GM23338 (cell line): Measurements from ENCODE around the gene ZMYND11. TPM values are rescaled to one million over a fixed set of nuclear protein-coding genes. Genes with fewer than 3 reads are reported as not detected.

Experiments
- ATAC-seq: fragments of 200-7000 bp; cut with Tn5 transposase; 3 replicates; pipeline ENCODE4 v1.9.1; 2020
- DNase-seq: peaks from one replicate; pipeline ENCODE4 v3.0.0-alpha.2; 2015; ENCODE audit warnings: low spot score
- H2AFZ ChIP-seq: fragments of 200-600 bp; sonication (generic); 2 replicates; pipeline ENCODE4 v1.8.0; 2016; ENCODE audit warnings: antibody characterized with exemption, mild to moderate bottlenecking, moderate library complexity
- H3F3A ChIP-seq: fragments of 200-600 bp; sonication (generic); replicated peaks from 2 replicates; pipeline ENCODE4 v1.8.0; 2017; ENCODE audit warnings: antibody characterized with exemption, mixed run types, low read depth
- H3K27ac ChIP-seq: fragments of 200-600 bp; sonication (generic); 2 replicates; pipeline ENCODE4 v1.6.1; 2016; ENCODE audit warnings: low read depth
- H3K27me3 ChIP-seq: fragments of 200-600 bp; sonication (generic); 2 replicates; pipeline ENCODE4 v1.8.0; 2016; ENCODE audit warnings: mild to moderate bottlenecking, mixed run types, moderate library complexity; ENCODE audit not compliant: insufficient read depth
- H3K36me3 ChIP-seq: fragments of 200-600 bp; sonication (generic); 2 replicates; pipeline ENCODE4 v1.8.0; 2016; ENCODE audit warnings: mild to moderate bottlenecking; ENCODE audit not compliant: insufficient read depth
- H3K4me1 ChIP-seq: fragments of 200-600 bp; sonication (generic); 2 replicates; pipeline ENCODE4 v1.8.0; 2016; ENCODE audit warnings: mild to moderate bottlenecking, moderate library complexity; ENCODE audit not compliant: insufficient read depth
- H3K4me2 ChIP-seq: fragments of 200-600 bp; sonication (generic); 2 replicates; pipeline ENCODE4 v1.7.1; 2017; ENCODE audit warnings: mixed run types
- H3K4me3 ChIP-seq: fragments of 200-600 bp; sonication (generic); 2 replicates; pipeline ENCODE4 v1.6.1; 2016; ENCODE audit warnings: mixed run types
- H3K79me2 ChIP-seq: fragments of 200-600 bp; sonication (generic); replicated peaks from 2 replicates; pipeline ENCODE4 v1.8.0; 2017; ENCODE audit warnings: mild to moderate bottlenecking; ENCODE audit not compliant: insufficient read depth
- H3K9me2 ChIP-seq: fragments of 200-600 bp; sonication (generic); 2 replicates; pipeline ENCODE4 v1.8.0; 2017; ENCODE audit not compliant: insufficient read depth
- H4K20me1 ChIP-seq: fragments of 200-600 bp; sonication (generic); replicated peaks from 2 replicates; pipeline ENCODE4 v1.8.0; 2017; ENCODE audit warnings: mild to moderate bottlenecking; ENCODE audit not compliant: insufficient read depth
- H3K27ac Mint-ChIP-seq: 2 replicates; pipeline ENCODE4 v1.8.0; 2020; ENCODE audit warnings: inconsistent platforms, mild to moderate bottlenecking, moderate library complexity, mixed read lengths
- H3K27me3 Mint-ChIP-seq: 3 replicates; pipeline ENCODE4 v1.8.0; 2022; ENCODE audit warnings: low read depth, mild to moderate bottlenecking, moderate library complexity, mixed read lengths, inconsistent platforms; ENCODE audit not compliant: insufficient read depth, poor library complexity
- H3K36me3 Mint-ChIP-seq: 3 replicates; pipeline ENCODE4 v1.8.0; 2021; ENCODE audit warnings: low read depth, mild to moderate bottlenecking, inconsistent platforms, moderate library complexity, mixed read lengths
- H3K4me1 Mint-ChIP-seq: 3 replicates; pipeline ENCODE4 v1.8.0; 2020; ENCODE audit warnings: mild to moderate bottlenecking, inconsistent platforms, mixed read lengths
- H3K4me3 Mint-ChIP-seq: 3 replicates; pipeline ENCODE4 v1.8.0; 2021; ENCODE audit warnings: moderate library complexity, mild to moderate bottlenecking, inconsistent platforms, mixed read lengths
- H3K9me3 Mint-ChIP-seq: 3 replicates; pipeline ENCODE4 v1.8.0; 2020; ENCODE audit warnings: moderate library complexity, mild to moderate bottlenecking, inconsistent platforms, mixed read lengths
- EZH2 ChIP-seq: fragments of 200-600 bp; sonication (generic); IDR thresholded peaks from one replicate; pipeline ENCODE4 v1.8.0; 2017; ENCODE audit warnings: antibody characterized with exemption, mild to moderate bottlenecking, low read depth; ENCODE audit not compliant: unreplicated experiment
- JUNB ChIP-seq: IDR thresholded peaks from one replicate; pipeline ENCODE4 v1.6.1; 2016; ENCODE audit warnings: antibody characterized with exemption; ENCODE audit not compliant: unreplicated experiment
- NANOG ChIP-seq: IDR thresholded peaks from 2 replicates; pipeline ENCODE4 v1.6.1; 2016; ENCODE audit warnings: antibody characterized with exemption, borderline replicate concordance
- ZNF114 ChIP-seq: fragments of 250-450 bp; sonication (Bioruptor Pico); IDR thresholded peaks from 2 replicates; pipeline ENCODE4 v1.5.0; 2020; ENCODE audit warnings: mild to moderate bottlenecking, moderate library complexity
- ZNF331 ChIP-seq: fragments of 250-450 bp; sonication (Bioruptor Pico); IDR thresholded peaks from 2 replicates; pipeline ENCODE4 v1.5.0; 2020; ENCODE audit warnings: low read depth, mild to moderate bottlenecking, moderate library complexity
- polyA plus RNA-seq: library from polyadenylated mRNA; unstranded; fragments of >200 nt; fragmentation: Nextera tagmentation; extraction: Ambion mirVana; gene quantifications from 2 replicates; pipeline ENCODE4 v1.2.1, GENCODE V29; 2016
- total RNA-seq: library from RNA; depleted of rRNA; stranded (reverse); fragments of >200 nt; shearing (Covaris generic); gene quantifications from 2 replicates; pipeline ENCODE4 v1.2.3, GENCODE V29; 2014
- TF ChIP-seq, protein P1 (sequence below), 2 experiments: fragments of 200-600 bp in 1 of 2; sonication (generic) in 1 of 2; conservative IDR thresholded peaks; 2 replicates each; pipeline versions ENCODE4 v1.5.1 to v1.6.1; 2016 to 2017; ENCODE audit warnings: antibody characterized with exemption in 2 of 2, low read depth in 2 of 2, mild to moderate bottlenecking in 2 of 2, moderate library complexity in 1 of 2
- TF ChIP-seq, protein P2 (sequence below): IDR thresholded peaks from one replicate; pipeline ENCODE4 v1.6.1; 2018; ENCODE audit warnings: antibody characterized with exemption; ENCODE audit not compliant: unreplicated experiment
- TF ChIP-seq, protein P3 (sequence below): IDR thresholded peaks from 2 replicates; pipeline ENCODE4 v1.6.1; 2016; ENCODE audit warnings: antibody characterized with exemption

Gene ZMYND11
- total and polyA plus RNA-seq, 2 experiments from 2014 or later = 8.9 to 16.9 TPM

DNA sequence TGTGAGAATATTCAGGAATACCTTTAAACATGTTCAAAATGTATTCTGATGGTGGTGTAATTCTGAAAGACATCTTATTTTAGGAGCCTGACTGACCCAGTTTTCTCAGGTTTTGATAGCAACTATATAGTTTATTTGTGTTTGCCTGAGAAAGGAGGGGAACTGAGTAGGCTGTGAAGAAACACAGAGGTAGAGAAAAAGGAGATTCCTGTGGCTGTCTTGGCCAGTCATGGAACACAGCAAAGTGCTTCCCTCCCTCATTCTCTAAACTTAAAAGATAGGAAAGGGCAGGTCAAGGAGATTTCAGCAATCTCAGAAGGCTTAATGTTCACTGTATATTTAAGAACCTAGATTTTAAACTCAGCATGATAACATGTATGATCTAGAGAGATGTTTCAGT, 43.5 kb downstream of the ZMYND11 start (continued):
- TF ChIP-seq JUNB = no peak
- TF ChIP-seq, protein P1, sequence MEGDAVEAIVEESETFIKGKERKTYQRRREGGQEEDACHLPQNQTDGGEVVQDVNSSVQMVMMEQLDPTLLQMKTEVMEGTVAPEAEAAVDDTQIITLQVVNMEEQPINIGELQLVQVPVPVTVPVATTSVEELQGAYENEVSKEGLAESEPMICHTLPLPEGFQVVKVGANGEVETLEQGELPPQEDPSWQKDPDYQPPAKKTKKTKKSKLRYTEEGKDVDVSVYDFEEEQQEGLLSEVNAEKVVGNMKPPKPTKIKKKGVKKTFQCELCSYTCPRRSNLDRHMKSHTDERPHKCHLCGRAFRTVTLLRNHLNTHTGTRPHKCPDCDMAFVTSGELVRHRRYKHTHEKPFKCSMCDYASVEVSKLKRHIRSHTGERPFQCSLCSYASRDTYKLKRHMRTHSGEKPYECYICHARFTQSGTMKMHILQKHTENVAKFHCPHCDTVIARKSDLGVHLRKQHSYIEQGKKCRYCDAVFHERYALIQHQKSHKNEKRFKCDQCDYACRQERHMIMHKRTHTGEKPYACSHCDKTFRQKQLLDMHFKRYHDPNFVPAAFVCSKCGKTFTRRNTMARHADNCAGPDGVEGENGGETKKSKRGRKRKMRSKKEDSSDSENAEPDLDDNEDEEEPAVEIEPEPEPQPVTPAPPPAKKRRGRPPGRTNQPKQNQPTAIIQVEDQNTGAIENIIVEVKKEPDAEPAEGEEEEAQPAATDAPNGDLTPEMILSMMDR (conservative IDR thresholded peaks at IDR 0.05; ENCODE audit: low read depth in 2 of 2) = no peak
- no peak for TF ChIP-seq NANOG
- no peak for TF ChIP-seq ZNF114 (CRISPR knock-in tag)
- TF ChIP-seq EZH2 = no peak
- TF ChIP-seq, protein P2, sequence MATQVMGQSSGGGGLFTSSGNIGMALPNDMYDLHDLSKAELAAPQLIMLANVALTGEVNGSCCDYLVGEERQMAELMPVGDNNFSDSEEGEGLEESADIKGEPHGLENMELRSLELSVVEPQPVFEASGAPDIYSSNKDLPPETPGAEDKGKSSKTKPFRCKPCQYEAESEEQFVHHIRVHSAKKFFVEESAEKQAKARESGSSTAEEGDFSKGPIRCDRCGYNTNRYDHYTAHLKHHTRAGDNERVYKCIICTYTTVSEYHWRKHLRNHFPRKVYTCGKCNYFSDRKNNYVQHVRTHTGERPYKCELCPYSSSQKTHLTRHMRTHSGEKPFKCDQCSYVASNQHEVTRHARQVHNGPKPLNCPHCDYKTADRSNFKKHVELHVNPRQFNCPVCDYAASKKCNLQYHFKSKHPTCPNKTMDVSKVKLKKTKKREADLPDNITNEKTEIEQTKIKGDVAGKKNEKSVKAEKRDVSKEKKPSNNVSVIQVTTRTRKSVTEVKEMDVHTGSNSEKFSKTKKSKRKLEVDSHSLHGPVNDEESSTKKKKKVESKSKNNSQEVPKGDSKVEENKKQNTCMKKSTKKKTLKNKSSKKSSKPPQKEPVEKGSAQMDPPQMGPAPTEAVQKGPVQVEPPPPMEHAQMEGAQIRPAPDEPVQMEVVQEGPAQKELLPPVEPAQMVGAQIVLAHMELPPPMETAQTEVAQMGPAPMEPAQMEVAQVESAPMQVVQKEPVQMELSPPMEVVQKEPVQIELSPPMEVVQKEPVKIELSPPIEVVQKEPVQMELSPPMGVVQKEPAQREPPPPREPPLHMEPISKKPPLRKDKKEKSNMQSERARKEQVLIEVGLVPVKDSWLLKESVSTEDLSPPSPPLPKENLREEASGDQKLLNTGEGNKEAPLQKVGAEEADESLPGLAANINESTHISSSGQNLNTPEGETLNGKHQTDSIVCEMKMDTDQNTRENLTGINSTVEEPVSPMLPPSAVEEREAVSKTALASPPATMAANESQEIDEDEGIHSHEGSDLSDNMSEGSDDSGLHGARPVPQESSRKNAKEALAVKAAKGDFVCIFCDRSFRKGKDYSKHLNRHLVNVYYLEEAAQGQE = no peak
- TF ChIP-seq ZNF331 (CRISPR knock-in tag) = no peak
- TF ChIP-seq, protein P3, sequence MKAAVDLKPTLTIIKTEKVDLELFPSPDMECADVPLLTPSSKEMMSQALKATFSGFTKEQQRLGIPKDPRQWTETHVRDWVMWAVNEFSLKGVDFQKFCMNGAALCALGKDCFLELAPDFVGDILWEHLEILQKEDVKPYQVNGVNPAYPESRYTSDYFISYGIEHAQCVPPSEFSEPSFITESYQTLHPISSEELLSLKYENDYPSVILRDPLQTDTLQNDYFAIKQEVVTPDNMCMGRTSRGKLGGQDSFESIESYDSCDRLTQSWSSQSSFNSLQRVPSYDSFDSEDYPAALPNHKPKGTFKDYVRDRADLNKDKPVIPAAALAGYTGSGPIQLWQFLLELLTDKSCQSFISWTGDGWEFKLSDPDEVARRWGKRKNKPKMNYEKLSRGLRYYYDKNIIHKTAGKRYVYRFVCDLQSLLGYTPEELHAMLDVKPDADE = no peak

DNA sequence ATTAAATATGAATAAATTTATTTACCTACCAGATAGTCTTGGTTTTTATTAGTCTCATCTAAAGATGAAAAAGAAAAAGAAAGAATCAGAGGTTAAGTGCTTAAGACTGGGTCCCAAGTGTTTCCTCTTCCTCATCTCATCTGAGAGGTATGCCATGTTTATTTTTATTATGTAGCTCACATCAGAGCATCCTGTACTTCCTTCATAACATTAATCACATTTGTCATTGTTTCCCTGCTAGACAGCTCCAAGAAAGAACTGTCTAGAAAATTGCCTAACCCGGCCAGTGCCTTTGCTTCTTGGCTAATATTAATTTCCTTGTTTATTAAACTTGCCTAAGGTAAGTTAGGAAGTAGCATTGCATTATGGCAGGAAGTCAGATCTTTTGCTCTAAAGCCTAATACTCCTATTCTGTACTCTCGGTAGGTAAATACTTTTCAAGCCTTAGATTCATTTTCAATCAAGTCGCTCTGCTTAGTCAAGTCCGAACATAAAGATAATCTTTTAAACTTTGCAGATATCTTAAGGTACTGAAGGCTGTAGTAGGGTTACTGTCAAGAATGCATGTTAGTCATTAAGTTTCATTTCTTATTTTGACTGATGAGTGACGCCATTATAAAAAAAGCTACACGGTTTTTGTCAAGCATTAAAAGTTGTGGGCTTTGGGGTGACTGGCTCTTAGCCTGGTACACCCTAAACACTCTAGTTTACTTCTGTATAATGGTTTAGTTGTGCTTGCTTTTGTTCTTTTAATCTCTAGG, 47.4 kb downstream of the ZMYND11 start:
- peaks cover 35% of the 10 kb centered on the region for H3K36me3 Mint-ChIP-seq
- no peaks in the 10 kb centered on the region for H3K27me3 Mint-ChIP-seq
- H3K4me2 ChIP-seq = no peak overlapping the region
- H3K36me3 ChIP-seq = no peaks in the 10 kb centered on the region
- no peaks in the 10 kb centered on the region; the same call in 1 of the 2 replicates for H4K20me1 ChIP-seq
- no peaks in the 10 kb centered on the region for H3K4me1 ChIP-seq
- DNase-seq (no peak), ATAC-seq (no peak)
- H3K27ac Mint-ChIP-seq = no peak overlapping the region
- no peak overlapping the region for H3K4me3 Mint-ChIP-seq
- no peaks in the 10 kb centered on the region for H3F3A ChIP-seq
- no peak overlapping the region for H3K27ac ChIP-seq
- H3K27me3 ChIP-seq = no peaks in the 10 kb centered on the region
- H3K9me3 Mint-ChIP-seq = peaks cover 7% of the 10 kb centered on the region
- H2AFZ ChIP-seq = no peak overlapping the region
- no peaks in the 10 kb centered on the region for H3K9me2 ChIP-seq
- H3K4me1 Mint-ChIP-seq = no peaks in the 10 kb centered on the region
- H3K79me2 ChIP-seq = peaks cover 11% of the 10 kb centered on the region; the same call in 1 of the 2 replicates
- H3K4me3 ChIP-seq = no peak overlapping the region
- TF ChIP-seq ZNF114 (CRISPR knock-in tag) = no peak
- TF ChIP-seq, protein P2 = no peak
- TF ChIP-seq, protein P3 = no peak
